Erythroblast (primary cell): ENCODE data around the gene GALNT7.

Experiments used
- DNase-seq, 2 experiments: peaks; one replicate each; lab custom pipeline; 2025; lab: John Stamatoyannopoulos, UW
- GATA1 ChIP-seq: IDR thresholded peaks from 2 replicates; pipeline ENCODE4 v1.6.1; 2011; ENCODE audit warnings: low read depth, mild to moderate bottlenecking, control low read depth, low read length, moderate library complexity
- POLR2A ChIP-seq: IDR thresholded peaks from 2 replicates; pipeline ENCODE4 v1.6.1; 2011; ENCODE audit warnings: mild to moderate bottlenecking, low read length

GALNT7 gene

DNA sequence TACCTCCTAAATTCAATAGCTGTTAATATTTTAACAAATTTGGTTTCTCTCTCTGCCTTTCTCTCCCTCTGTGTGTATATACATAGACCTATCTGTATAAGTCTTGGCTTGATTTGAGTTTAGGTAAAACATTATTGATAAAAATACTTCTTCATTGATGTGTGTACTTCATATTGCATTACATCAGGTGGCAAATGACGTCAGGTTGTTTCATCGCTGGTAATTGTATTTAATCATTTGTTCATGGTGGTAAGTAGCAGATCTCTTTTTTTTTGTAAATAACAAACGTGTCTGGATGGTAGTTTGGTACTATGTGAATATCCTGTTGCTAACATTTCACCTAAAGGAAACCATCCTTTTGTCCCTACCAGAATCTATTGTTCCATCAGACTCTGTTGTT lies 55.1 kb downstream of the GALNT7 start:
- TF ChIP-seq GATA1 = no peak
- TF ChIP-seq POLR2A = no peak
- DNase-seq = no peak

DNA sequence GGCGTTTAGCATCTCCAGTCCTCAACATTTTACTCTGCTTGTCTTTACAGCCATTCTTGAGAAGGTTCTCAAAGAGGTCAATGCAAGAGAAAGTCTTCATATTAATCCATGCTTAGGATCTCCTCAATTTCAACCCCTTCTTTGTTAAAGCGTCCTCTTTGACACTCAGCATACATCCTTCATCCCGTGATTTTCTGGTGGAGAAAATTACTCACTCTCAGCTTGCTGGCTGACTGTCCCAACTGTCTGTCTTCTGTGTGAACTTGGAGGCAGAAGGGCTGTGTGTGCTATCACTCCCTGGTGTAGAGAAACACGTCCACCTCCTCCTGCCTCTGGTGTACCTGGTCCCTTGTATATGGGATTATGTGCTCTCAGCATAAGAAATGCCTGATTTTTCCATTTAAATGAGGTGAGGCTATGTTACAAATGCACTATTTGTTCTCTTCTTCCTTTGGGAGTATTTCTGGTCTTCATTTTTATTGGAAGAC lies 57.8 kb downstream of the GALNT7 start:
- DNase-seq = no peak
- TF ChIP-seq GATA1 (no peak), POLR2A (no peak)

DNA sequence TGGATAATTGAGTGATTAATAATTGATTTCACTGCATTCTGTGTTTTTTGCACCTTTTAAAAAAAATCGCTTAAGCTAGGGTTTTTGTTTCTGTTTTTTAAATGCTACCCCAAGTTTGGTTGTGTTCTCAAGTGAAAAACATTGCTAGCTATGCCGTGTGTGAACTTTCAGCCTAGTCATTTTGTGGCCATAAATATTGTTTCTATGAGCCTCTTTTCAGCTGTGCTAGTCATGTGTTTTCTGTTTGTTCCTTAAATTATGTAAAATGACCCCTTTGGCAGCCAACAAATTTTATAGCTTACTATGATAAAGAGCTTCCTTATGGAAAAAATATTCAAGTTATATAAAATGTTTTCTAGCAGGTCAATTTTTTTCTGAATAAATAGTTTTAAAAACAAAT lies 59.1 kb downstream of the GALNT7 start:
- no peak for TF ChIP-seq POLR2A
- TF ChIP-seq GATA1 = no peak
- no peak for DNase-seq

DNA sequence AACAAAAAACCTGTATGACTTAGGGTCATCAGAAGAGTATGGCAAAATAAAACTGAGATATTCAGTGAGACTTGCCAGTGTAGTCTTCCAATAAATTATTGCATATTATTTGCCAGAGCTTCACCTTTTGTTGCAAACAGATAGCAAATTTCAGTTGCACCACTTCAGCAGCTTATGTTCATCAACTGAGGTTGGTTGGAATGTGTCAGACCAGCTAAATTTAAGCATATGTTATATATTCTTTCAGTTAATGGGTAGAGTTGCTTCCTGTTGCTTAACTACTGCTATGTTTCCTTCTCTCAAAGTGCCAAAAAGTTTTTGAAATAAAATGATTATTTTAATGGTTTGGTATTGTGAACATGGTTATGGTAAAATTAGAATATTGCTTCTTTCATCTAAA lies 61.5 kb downstream of the GALNT7 start:
- DNase-seq = no peak
- TF ChIP-seq GATA1 (no peak), POLR2A (no peak)

DNA sequence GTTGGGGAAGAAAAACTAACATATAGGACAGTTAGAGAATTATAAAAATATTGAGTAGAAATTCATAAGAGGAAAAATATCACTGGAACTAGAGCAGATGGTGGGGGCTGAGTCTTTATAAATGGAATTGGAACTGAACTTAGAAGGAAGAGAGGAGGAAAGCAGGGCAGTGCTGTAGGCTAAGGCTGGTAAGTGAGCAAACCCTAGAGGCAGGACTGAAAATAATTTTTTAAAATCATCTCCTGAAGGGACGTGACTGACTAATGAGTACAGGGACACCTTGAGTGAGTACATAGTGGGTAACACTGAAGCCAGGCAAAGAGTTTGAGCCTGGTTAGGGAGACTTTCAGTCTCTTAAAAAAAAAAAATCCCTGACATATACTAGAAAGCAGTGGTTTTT lies 63.3 kb downstream of the GALNT7 start:
- peak; percentile 7 to 10 for DNase-seq
- TF ChIP-seq GATA1 = no peak
- TF ChIP-seq POLR2A = no peak

DNA sequence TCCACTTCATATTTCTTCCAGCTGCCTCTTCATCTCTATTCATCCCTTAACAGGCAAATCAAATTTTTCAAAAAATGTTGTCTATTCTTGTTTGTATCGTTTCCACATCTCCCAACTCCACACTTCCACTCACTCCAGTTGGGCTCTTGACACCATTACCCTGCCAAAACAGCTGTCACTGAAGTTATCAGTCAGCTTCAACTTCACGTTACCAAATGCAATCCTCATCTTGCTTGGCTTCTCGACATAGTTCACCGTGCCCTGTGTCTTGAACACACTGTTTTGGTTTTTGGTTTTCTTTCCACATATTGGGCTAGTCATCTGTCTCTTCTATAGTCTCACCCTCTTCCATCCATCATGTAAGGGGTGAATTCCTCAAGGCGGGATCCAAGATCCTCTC lies 65.2 kb downstream of the GALNT7 start:
- DNase-seq = no peak
- TF ChIP-seq POLR2A = no peak
- TF ChIP-seq GATA1 = no peak

DNA sequence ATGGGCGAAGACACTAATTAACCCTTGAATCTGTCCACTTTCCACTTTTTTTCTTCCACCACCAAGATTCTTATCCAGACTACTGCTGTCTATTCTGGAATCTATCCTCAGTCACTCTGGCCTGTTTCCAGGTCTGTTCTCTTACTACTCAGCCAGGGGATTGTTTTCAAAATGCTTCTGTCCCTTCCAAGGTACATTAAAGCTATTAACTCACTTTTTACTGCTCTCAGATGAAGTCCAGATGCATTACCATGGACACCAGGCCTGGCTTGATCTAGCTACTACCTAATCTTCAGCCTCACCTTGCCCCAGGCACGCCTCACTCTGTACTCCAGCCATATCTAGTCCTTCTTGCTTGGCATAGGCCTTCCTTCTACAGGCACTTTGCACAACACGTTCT lies 66.4 kb downstream of the GALNT7 start:
- TF ChIP-seq GATA1 (no peak), POLR2A (no peak)
- no peak for DNase-seq

DNA sequence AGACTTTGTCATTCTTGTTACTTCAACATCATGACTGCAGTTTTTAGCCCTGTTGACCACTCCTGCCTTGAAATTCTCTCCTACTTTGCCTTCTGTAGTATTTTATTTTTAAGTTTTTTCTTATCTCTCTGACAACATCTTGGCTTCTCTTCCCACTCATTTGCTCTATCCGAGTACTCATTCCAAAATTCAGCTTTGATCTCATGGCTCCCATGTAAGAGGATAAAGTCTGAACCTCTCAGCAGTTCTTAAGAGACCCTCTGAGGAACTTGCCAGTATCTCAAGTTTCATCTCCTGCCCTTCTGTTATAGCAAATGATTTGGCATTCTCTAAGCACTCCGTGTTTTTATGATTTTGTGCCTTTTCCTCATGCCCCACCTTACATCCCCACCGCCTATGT lies 67.7 kb downstream of the GALNT7 start:
- no peak for TF ChIP-seq POLR2A
- no peak for TF ChIP-seq GATA1
- no peak for DNase-seq

DNA sequence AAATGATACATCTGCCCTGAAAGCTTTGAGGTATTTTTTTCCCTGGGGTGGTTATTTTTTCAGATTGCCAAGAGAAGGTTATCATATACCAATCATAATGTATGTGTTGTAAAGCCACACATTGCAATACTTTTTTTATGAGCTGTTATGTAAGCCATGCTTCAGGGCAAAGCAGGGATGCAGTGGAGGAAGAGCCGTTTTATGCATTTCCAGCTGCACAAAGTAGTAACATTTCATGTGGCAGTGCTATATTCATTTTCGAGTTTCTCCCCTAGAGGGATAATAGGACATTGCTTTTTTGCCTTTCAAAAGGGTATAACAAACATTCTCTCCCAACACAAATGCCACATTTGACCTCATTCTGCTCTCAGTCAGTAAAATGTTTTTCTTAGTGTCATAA lies 68.5 kb downstream of the GALNT7 start:
- DNase-seq = no peak
- no peak for TF ChIP-seq POLR2A
- no peak for TF ChIP-seq GATA1

DNA sequence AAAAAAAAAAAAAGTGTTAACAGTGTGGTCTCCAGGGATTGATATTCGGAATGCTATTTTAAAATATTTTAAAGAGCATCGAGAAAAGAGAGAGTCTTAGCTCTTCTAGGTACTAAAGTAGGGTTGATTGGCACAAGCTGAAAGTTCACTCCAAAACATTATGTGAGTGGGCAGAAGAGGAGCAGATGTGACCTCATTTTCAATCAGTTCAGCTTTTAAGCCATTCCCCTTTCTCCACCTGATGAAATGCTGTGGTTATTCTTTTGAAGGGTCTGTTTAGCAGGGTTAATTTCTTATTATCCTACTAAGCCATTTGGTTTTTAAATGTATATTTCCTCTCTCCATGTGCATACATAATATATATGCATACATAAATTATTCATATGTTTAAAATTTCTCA lies 69.2 kb downstream of the GALNT7 start:
- TF ChIP-seq POLR2A (no peak), GATA1 (no peak)
- DNase-seq = no peak

DNA sequence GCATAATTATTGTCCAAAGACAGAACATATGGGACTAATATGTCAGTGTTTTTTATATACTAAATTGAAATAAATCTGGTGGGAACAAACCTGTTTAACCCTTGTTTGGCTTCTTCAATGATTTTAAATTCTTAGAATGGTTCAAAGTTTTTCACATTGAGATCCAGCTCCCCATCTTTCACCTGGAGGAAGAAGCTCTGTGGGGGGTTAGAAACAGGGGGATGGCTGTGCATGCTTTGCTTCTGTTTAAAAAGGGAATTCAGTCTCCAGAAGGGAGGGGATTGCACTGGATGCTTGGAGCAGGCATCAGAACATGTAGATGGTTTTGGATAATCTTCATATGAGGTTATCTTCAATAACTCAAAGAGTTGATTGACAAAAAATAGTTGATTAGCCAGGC lies 72.1 kb downstream of the GALNT7 start:
- TF ChIP-seq POLR2A (no peak), GATA1 (no peak)
- no peak for DNase-seq

DNA sequence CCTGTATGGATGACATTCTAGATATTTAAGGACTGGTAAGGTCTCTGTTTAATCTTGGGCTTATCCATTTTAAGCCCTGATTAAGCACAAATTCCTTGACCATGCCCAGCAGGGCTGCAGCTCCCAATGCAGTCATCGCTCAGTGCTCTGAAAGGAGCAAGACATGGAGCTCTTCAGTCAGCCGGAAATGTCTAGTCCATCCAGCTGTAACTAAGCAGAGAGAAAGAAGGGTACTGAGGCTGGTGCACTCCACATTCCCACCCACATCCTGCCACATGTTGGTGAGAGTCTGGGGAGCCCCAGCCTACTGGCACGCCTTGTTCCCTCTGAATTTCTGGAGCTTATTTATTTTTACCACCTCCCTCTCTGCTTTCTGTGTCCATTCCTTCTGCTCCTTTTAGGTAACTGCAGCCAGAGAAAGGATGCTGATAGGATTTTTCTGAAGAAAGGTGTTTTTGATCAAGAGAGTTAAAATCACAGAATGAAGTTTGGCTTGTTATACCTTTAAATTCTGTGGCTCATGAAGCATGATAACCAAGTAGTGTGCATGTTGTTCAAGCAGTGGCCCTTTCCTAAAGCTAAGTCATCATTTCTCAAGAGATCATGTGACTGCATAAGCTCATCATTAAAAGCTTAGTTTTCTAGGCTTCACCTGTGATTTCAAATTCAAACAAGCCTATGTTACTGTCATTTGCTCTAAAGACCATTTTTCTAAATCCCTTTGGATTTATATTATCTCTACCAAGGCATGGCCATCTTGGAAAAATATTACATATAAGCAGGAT lies 74.0 kb downstream of the GALNT7 start:
- DNase-seq = no peak
- TF ChIP-seq GATA1 (no peak), POLR2A (no peak)

DNA sequence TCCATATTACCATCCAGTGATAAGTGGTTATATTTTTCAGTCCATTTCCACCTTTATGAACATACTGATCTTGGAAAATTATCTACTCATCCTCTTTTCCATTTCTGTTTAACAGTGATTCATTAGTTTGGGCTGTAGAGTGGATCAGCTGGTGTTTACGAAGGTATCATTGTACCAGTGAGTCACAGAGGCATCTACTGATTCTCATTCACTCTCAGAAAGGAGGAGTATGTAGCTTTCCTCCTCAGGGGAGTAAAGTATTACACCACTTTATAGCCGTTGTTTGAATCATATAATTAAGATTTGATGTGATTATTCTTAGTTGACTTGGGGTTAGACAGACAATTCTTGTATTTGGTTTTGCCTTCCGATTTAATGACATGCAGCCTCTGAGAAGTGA lies 74.7 kb downstream of the GALNT7 start:
- TF ChIP-seq GATA1 = no peak
- no peak for TF ChIP-seq POLR2A
- DNase-seq = no peak

DNA sequence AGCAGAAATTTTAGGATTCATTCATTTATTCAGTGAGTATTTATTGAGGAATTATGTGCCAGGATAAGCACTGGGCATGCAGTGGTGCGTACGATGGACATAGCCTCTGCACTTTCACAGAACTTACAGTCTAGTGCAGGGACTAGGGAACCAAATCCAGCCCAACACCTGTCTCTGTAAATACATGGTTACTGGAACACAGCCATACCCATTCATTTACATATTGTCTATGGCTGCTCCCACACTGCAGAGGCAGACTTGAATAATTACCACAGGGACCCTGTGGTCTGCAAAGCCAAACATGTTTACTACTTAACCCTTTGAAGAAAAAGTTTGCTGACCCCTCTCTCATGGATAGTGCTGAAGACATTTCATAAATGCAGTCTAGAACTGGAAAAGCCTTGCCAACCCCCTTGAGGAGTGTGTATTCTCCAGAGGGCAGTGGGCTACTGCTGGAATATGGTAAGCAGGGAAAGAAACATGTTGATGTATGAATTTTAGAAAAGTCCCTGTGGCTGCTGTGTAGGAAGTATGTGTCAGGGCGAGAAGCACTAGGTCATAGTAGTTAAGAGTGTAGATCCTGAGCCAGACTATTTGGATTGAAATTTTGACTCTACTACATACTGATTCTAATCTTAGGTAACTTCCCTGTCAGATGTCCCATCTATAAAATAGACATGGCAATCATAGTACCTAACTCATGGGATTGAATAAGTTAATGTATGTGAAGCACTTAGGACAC lies 75.5 kb downstream of the GALNT7 start:
- no peak for DNase-seq
- TF ChIP-seq GATA1 (no peak), POLR2A (no peak)

DNA sequence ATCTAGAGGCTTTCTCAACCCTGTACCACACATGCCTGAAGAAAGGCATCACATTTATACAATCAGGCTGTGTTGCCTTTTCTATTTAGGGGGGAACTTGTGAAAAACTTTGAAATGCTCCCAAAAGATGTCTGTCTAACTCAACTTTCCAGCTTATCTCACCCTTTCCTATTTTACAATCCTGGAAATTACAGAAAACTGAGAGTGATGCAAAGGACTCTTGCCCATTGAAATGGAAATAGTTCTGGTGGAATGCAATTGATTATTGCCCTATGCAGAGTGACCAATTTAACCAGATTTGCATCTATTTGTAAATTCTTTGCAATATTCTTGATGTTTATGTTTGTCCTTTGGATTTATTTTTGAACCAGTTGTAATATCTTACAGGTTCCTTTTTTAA lies 77.3 kb downstream of the GALNT7 start:
- DNase-seq = no peak
- TF ChIP-seq POLR2A (no peak), GATA1 (no peak)
